Epithelial cell of esophagus (primary cell): ENCODE results near the gene SLC66A2.

ENCODE experiments used
- DNase-seq: peaks from one replicate; pipeline ENCODE4 v3.0.0; 2010; ENCODE audit warnings: low read depth
- H3K4me3 ChIP-seq: 2 replicates; pipeline ENCODE4 v1.5.1; 2011; ENCODE audit warnings: mild to moderate bottlenecking, low read length, control low read depth
- TF ChIP-seq, protein P1 (sequence below): IDR thresholded peaks from 2 replicates; pipeline ENCODE4 v1.5.1; 2011; ENCODE audit warnings: low read depth, mild to moderate bottlenecking, low read length, control low read depth, inconsistent platforms; ENCODE audit not compliant: insufficient read depth; ENCODE audit errors: missing control alignments

The SLC66A2 gene

DNA sequence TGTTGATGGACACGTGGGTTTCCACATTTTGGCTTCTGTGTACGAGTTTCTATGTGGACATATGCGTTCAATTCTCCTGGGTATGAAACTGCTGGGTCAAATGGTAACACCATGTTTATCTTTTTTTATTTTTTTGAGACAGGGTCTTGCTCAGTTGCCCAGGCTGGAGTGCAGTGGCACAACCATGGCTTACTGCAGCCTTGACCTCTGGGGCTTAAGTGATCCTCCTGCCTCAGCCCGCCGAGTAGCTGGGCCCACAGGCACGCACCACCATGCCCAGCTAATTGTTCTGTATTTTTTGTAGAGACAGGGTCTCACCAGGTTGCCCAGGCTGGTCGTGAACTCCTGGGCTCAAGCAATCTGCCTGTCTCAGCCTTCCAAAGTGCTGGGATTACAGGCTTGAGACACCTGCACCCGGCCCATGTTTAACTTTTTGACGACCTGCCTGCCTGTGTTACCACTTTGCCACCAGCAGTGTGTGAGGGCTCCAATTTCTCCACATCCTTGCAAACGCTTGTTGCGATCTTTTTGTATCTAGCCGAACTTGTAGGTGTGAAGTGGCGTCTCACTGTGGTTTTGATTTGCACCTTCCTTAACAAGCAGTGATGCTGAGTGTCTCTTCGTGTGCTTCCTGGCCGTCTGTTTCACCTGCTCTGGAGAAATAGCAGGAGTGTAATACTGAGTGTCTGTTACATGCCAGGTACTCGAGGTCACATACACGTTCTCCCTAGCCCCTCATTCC is 19.9 kb upstream of the SLC66A2 start:
- H3K4me3 ChIP-seq: no peak overlapping the region
- no peak for DNase-seq
- TF ChIP-seq, protein P1, sequence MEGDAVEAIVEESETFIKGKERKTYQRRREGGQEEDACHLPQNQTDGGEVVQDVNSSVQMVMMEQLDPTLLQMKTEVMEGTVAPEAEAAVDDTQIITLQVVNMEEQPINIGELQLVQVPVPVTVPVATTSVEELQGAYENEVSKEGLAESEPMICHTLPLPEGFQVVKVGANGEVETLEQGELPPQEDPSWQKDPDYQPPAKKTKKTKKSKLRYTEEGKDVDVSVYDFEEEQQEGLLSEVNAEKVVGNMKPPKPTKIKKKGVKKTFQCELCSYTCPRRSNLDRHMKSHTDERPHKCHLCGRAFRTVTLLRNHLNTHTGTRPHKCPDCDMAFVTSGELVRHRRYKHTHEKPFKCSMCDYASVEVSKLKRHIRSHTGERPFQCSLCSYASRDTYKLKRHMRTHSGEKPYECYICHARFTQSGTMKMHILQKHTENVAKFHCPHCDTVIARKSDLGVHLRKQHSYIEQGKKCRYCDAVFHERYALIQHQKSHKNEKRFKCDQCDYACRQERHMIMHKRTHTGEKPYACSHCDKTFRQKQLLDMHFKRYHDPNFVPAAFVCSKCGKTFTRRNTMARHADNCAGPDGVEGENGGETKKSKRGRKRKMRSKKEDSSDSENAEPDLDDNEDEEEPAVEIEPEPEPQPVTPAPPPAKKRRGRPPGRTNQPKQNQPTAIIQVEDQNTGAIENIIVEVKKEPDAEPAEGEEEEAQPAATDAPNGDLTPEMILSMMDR: no peak

DNA sequence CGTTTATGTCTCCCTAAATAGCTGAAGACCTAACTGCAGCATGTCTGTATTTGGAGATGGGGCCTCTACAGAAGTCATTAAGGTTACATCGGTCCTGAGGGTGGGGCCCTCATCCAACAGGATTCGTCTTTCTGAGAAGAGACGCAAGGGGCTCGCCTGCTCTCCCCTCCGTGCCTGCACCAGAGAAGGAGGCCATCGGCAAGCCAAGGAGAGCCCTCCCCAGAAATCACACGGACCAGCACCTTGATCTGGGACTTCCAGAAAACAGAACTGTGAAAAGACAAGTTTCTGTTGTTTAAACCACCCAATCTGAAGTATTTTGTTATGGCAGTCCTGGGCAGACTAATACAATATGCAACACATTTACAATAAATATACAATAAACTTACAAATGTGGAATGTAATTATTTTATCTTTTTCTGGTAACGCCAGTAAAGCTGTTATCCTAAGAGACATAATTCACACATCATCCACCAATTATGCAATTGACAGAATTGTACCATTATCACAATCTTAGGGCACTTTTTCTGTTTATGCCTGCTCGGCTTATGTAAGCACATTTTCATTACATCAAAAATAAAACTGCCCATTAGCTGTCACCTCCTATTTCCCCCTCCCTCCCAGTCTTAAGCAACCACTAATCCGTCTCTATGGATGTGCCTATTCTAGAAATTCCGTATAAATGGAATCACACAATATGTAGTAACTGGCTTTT is 19.1 kb upstream of the SLC66A2 start:
- TF ChIP-seq, protein P1: no peak
- no peak overlapping the region for H3K4me3 ChIP-seq
- no peak for DNase-seq

DNA sequence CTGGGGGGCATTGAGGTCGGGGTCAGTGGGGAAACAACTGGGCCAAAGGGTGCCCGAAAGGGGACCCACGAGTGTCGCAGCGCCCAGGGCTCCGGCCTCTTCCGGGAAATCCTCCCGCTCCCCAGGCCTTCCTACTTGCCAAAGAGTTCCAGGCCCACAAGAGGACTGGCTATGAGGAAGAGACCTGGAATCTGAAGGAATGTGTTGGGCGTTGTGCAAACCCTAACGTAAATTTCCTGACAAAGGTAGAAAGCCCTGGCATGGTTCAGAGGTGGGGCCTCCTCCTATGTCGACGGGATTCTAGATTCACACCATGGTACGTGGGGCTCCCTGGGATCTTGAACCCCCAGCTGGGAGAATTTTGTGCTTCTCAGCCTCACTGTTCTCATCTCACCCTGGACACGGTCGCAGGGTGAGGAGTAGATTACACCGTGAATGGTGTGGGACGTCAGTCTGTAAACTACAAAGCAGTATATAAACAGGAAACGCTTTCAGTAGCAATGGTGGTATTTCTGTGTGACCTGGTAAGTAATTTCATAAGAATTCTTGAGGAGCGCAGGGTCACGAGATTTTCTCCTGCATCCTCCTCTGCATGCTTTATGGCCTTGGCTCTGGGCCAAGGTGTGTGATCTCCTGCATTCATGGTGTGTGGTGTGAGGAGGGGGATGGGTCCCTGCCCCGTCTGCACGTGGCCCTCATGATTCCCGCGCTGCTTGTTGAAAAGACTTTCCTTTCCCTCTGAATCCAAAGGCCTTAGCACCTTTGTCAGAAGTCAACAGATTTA is 13.9 kb upstream of the SLC66A2 start:
- TF ChIP-seq, protein P1: no peak
- DNase-seq: peak; percentile 81
- H3K4me3 ChIP-seq: peak overlapping the region; percentile 69

DNA sequence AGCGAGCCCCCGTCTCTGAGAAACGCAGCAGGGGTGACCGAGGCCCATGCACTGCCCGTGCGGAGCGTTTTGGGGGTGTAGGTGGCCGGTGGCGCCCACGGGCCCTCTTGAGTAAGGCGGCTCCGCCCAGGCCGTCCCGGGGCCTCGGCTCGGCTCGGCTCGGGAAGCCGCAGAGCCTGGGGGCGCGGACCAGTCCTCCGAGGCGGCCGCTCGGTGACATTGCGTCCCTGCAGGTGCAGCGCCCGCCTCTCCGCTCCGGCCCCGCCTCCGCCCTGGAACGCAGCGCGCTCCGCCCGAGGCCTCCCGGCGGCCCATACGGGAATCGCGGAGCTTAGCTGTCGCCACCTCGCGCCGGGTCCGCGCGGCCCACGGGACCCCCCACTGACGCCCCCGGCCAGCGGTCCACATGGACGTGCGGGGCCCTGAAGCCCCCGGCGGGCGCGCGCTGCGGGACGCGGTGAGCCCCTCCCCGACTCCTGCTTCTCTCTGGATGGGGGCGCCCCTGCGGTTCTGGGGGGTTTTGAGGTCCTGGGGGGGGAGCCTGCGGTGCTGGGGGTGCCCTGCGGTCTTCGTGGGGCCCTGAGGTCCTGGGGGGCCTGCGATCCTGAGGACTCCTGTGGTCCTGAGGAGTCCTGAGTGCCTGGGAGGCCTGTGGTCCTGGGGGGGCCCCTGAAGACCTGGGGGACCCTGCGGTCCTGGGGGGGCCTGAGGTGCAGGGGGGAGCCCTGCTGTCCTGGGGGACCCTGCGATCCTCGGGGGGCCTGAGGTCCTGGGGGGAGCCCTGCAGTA is 13.1 kb upstream of the SLC66A2 start, which contains the start of gene HSBP1L1:
Gene HSBP1L1 (plus strand): TSS at position 314 of the 789 bp plus-strand sequence. CDS start 93 bp downstream, at position 407.
- DNase-seq: peak; percentile 68
- TF ChIP-seq, protein P1: no peak

DNA sequence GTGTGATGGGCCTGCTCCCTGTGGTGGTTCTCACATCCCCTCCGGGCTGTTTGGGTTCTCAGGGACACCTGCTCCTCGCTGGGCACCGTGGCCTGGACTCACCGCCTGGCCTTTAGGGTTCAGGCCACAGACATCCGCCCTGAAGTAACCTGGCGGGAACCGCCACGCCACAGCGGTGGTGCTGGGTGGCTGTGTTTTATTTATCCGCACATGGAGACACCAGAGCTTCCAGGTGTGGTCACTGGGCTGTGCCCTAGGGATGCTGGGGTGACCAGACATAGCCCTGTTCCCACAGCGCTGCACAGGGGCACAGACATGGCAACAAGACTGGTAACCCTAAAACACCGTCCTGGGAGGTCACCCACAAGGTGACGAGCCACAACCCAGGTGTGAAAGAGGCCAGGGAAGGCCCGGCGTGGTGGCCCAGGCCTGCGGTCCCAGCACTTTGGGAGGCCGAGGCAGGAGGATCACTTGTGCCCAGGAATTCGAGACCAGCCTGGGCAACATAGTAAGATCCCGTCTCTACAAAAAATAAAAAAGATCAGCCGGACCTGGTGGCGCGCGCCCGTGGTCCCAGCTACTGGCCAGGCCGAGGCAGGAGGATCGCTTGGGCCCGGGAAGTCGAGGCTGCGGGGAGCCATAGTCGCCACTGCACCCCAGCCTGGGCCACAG is 12.3 kb upstream of the SLC66A2 start:
- H3K4me3 ChIP-seq: peak overlapping the region; percentile 69
- no peak for DNase-seq
- TF ChIP-seq, protein P1: no peak

More for the DNA sequence above, 13.1 kb upstream of the SLC66A2 start, which contains the start of gene HSBP1L1:
- peak within 1 kb of the TSS; percentile 69 for H3K4me3 ChIP-seq
